Activated CD4-positive, alpha-beta memory T cell treated with anti-CD3 and anti-CD28 coated beads, Interleukin-2, amount 10 ng/mL, durations not matched to agents 7 days and 5 days (primary cell): ENCODE results near the gene RINT1. TPM values are rescaled to one million over a fixed set of nuclear protein-coding genes. Genes with fewer than 3 reads are reported as not detected.
"Not testable (repeated sequence)": the region's sequence is repeated elsewhere in the genome, so short reads cannot be mapped to it uniquely, and the experiment has no call there.

Experiments used
- CTCF ChIA-PET: fragments of 350-600 bp; sonication (Branson Sonifier 250); formaldehyde crosslinking; loops from one replicate; lab custom pipeline; 2021; ENCODE audit warnings: antibody characterized with exemption, inconsistent platforms; lab: Charles Lee
- POLR2A ChIA-PET: fragments of 350-600 bp; sonication (Branson Sonifier 250); formaldehyde crosslinking; loops from one replicate; lab custom pipeline; 2021; ENCODE audit warnings: antibody characterized with exemption; lab: Charles Lee
- DNase-seq: peaks from one replicate; pipeline ENCODE4 v3.0.0-alpha.2; 2020
- H3K27ac Mint-ChIP-seq: one replicate; pipeline ENCODE4 v1.8.0; 2021; ENCODE audit warnings: mild to moderate bottlenecking, mixed read lengths
- H3K27me3 Mint-ChIP-seq: one replicate; pipeline ENCODE4 v1.8.0; 2021; ENCODE audit warnings: mixed read lengths
- H3K36me3 Mint-ChIP-seq: one replicate; pipeline ENCODE4 v1.8.0; 2021; ENCODE audit warnings: low read depth, mixed read lengths
- H3K4me1 Mint-ChIP-seq: one replicate; pipeline ENCODE4 v1.8.0; 2021; ENCODE audit warnings: mixed read lengths
- H3K4me3 Mint-ChIP-seq: one replicate; pipeline ENCODE4 v1.8.0; 2021; ENCODE audit warnings: mild to moderate bottlenecking, mixed read lengths
- H3K9me3 Mint-ChIP-seq: one replicate; pipeline ENCODE4 v1.8.0; 2021; ENCODE audit warnings: mixed read lengths
- total RNA-seq, 2 experiments: library from RNA; stranded (reverse); gene quantifications; one replicate each; pipeline ENCODE4 v1.2.3, GENCODE V29; 2021

The RINT1 gene
- total RNA-seq, 2 experiments from 2014 or later = 20.5 to 21.9 TPM

- Mint-ChIP-seq H3K36me3 (no peaks in the 10 kb centered on the region), H3K4me1 (peaks cover 13% of the 10 kb centered on the region), H3K27me3 (peaks cover 1% of the 10 kb centered on the region), H3K9me3 (peaks cover 1% of the 10 kb centered on the region), H3K4me3 (no peak overlapping the region), H3K27ac (no peak overlapping the region)
- DNase-seq = peak; percentile 68
- ChIA-PET CTCF (interaction anchor here (0.5 to 2.1 kb wide), 20 partner anchors 8 to 706 kb away, joined by 3 to 7 read pairs (median 4); partner anchors contain the start of gene RINT1), POLR2A (no interaction called here)
Measured at GRCh38 chr7:105589356-105590077, 57.5 kb downstream of the RINT1 start.

- H3K27ac Mint-ChIP-seq = no peak overlapping the region
- H3K4me1 Mint-ChIP-seq = peaks cover 13% of the 10 kb centered on the region
- DNase-seq = no peak
- H3K9me3 Mint-ChIP-seq = no peaks in the 10 kb centered on the region
- H3K4me3 Mint-ChIP-seq = no peak overlapping the region
- ChIA-PET POLR2A (interaction anchor here (0.6 kb wide), 1 partner anchor 610 kb away, joined by 3 read pairs; no protein-coding TSS in a partner anchor), CTCF (interaction anchor here (0.7 to 1.6 kb wide), 3 partner anchors 59 to 631 kb away, joined by 3 to 5 read pairs (median 5); partner anchors contain the start of gene RINT1)
- peaks cover 6% of the 10 kb centered on the region for H3K27me3 Mint-ChIP-seq
- no peaks in the 10 kb centered on the region for H3K36me3 Mint-ChIP-seq
Measured at GRCh38 chr7:105590793-105591192, 58.8 kb downstream of the RINT1 start.

GRCh38 chr7:105591522-105591921 is 59.5 kb downstream of the RINT1 start:
- Mint-ChIP-seq H3K9me3 (no peaks in the 10 kb centered on the region), H3K4me3 (no peak overlapping the region), H3K27ac (no peak overlapping the region), H3K27me3 (peaks cover 6% of the 10 kb centered on the region), H3K36me3 (no peaks in the 10 kb centered on the region), H3K4me1 (peaks cover 11% of the 10 kb centered on the region)
- CTCF ChIA-PET = interaction anchor here (1.6 kb wide), 1 partner anchor 60 kb away, joined by 5 read pairs; the partner anchor contains the start of gene RINT1
- DNase-seq = no peak
- POLR2A ChIA-PET = no interaction called here

- no peaks in the 10 kb centered on the region for H3K9me3 Mint-ChIP-seq
- H3K27ac Mint-ChIP-seq = no peak overlapping the region
- CTCF ChIA-PET = interaction anchor here (0.6 kb wide), 3 partner anchors 51 to 675 kb away, joined by 3 to 4 read pairs (median 4); no protein-coding TSS in a partner anchor
- peaks cover 5% of the 10 kb centered on the region for H3K4me1 Mint-ChIP-seq
- H3K4me3 Mint-ChIP-seq = no peak overlapping the region
- POLR2A ChIA-PET = no interaction called here
- no peaks in the 10 kb centered on the region for H3K36me3 Mint-ChIP-seq
- peaks cover 10% of the 10 kb centered on the region for H3K27me3 Mint-ChIP-seq
- no peak for DNase-seq
Measured at GRCh38 chr7:105594034-105594433, 62.0 kb downstream of the RINT1 start.

- Mint-ChIP-seq H3K27ac (no peak overlapping the region), H3K4me1 (no peaks in the 10 kb centered on the region), H3K9me3 (no peaks in the 10 kb centered on the region), H3K4me3 (no peak overlapping the region), H3K36me3 (no peaks in the 10 kb centered on the region), H3K27me3 (peaks cover 13% of the 10 kb centered on the region)
- POLR2A ChIA-PET = no interaction called here
- CTCF ChIA-PET = no interaction called here
- no peak for DNase-seq
Measured at GRCh38 chr7:105596866-105597265, 64.9 kb downstream of the RINT1 start.

- not testable (repeated sequence) for DNase-seq, H3K4me1 Mint-ChIP-seq, H3K9me3 Mint-ChIP-seq, H3K27ac Mint-ChIP-seq, H3K4me3 Mint-ChIP-seq, H3K36me3 Mint-ChIP-seq
- POLR2A ChIA-PET = interaction anchor here (1.1 kb wide), 1 partner anchor 29 kb away, joined by 3 read pairs; no protein-coding TSS in a partner anchor
- CTCF ChIA-PET = interaction anchor here (0.5 kb wide), 1 partner anchor 441 kb away, joined by 3 read pairs; no protein-coding TSS in a partner anchor
- peaks cover 12% of the 10 kb centered on the region for H3K27me3 Mint-ChIP-seq
Measured at GRCh38 chr7:105599080-105599479, 67.1 kb downstream of the RINT1 start.

GRCh38 chr7:105599551-105599950 is 67.5 kb downstream of the RINT1 start:
- ChIA-PET POLR2A (interaction anchor here (1.1 kb wide), 1 partner anchor 30 kb away, joined by 3 read pairs; no protein-coding TSS in a partner anchor), CTCF (interaction anchor here (0.5 kb wide), 1 partner anchor 441 kb away, joined by 3 read pairs; no protein-coding TSS in a partner anchor)
- Mint-ChIP-seq H3K9me3 (no peaks in the 10 kb centered on the region), H3K27ac (no peak overlapping the region), H3K36me3 (no peaks in the 10 kb centered on the region), H3K4me3 (no peak overlapping the region), H3K27me3 (peaks cover 12% of the 10 kb centered on the region), H3K4me1 (no peaks in the 10 kb centered on the region)
- no peak for DNase-seq

GRCh38 chr7:105600720-105601550 is 68.9 kb downstream of the RINT1 start:
- no peak overlapping the region for H3K4me3 Mint-ChIP-seq
- CTCF ChIA-PET = no interaction called here
- POLR2A ChIA-PET = no interaction called here

GRCh38 chr7:105602325-105603305 is 70.6 kb downstream of the RINT1 start:
- Mint-ChIP-seq H3K36me3 (no peaks in the 10 kb centered on the region), H3K27me3 (peaks cover 6% of the 10 kb centered on the region), H3K4me3 (no peak overlapping the region), H3K4me1 (no peaks in the 10 kb centered on the region), H3K9me3 (no peaks in the 10 kb centered on the region), H3K27ac (no peak overlapping the region)
- DNase-seq = no peak
- ChIA-PET CTCF (interaction anchor here (1.5 kb wide), 1 partner anchor 13 kb away, joined by 7 read pairs; no protein-coding TSS in a partner anchor), POLR2A (interaction anchor here (0.6 kb wide), 1 partner anchor 1004 kb away, joined by 3 read pairs; no protein-coding TSS in a partner anchor)

More at GRCh38 chr7:105600720-105601550, 68.9 kb downstream of the RINT1 start:
- Mint-ChIP-seq H3K9me3 (no peaks in the 10 kb centered on the region), H3K36me3 (no peaks in the 10 kb centered on the region), H3K4me1 (no peaks in the 10 kb centered on the region), H3K27ac (no peak overlapping the region), H3K27me3 (peaks cover 8% of the 10 kb centered on the region)
- no peak for DNase-seq

- peaks cover 13% of the 10 kb centered on the region for H3K36me3 Mint-ChIP-seq
- no peaks in the 10 kb centered on the region for H3K4me1 Mint-ChIP-seq
- no peak overlapping the region for H3K4me3 Mint-ChIP-seq
- DNase-seq = no peak
- no peaks in the 10 kb centered on the region for H3K9me3 Mint-ChIP-seq
- no peaks in the 10 kb centered on the region for H3K27me3 Mint-ChIP-seq
- ChIA-PET CTCF (no interaction called here), POLR2A (no interaction called here)
- no peak overlapping the region for H3K27ac Mint-ChIP-seq
Measured at GRCh38 chr7:105610165-105610930, 78.3 kb downstream of the RINT1 start.

GRCh38 chr7:105611856-105612775 is 80.1 kb downstream of the RINT1 start:
- Mint-ChIP-seq H3K27ac (no peak overlapping the region), H3K4me3 (no peak overlapping the region), H3K36me3 (peaks cover 13% of the 10 kb centered on the region), H3K4me1 (no peaks in the 10 kb centered on the region), H3K27me3 (no peaks in the 10 kb centered on the region), H3K9me3 (no peaks in the 10 kb centered on the region)
- no peak for DNase-seq
- CTCF ChIA-PET = no interaction called here
- POLR2A ChIA-PET = no interaction called here
